ENCODE results near the gene LAS1L.

DNA sequence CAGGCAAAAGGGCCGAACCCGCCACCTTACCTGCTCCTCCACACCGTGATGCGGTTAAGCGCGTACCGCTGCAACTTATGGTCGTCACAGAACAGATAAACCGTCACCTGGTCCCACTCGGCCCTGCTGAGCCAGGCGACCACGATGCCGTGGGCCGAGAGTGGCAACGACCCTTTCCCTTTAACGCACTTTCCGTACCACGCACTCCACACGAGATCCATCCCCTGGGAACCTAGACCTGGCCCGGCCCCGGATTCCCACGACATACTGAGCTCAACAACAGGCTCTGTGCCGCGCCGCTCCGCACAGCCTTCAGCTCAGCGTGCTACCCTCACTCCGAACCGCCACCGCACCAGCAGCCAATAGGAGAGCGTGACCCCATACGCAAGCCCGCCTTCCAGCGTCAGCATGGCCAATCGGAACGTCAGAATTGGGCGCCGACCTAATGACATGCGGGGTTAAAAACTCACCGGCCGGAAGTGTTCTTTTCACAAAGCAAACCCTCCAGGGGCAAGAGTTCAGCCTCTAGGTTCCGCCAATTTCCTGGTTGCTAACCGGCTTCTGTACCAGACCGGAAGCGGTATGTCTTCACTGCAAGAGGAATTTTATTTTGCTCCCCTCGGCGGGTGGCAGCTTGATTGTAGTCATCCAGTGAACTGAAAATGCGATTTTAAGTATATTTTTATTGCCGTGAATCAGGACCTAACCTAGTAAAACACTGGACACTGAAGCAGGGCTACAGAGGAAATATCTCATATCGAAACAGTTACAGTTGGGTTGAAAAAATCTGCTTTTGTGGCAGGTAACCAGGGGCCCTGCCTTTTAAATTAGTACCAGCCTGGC lies at the start of gene LAS1L:
- TF ChIP-seq POLR2A (IDR thresholded peaks at IDR 0.05): no peak
- TF ChIP-seq, protein P1, sequence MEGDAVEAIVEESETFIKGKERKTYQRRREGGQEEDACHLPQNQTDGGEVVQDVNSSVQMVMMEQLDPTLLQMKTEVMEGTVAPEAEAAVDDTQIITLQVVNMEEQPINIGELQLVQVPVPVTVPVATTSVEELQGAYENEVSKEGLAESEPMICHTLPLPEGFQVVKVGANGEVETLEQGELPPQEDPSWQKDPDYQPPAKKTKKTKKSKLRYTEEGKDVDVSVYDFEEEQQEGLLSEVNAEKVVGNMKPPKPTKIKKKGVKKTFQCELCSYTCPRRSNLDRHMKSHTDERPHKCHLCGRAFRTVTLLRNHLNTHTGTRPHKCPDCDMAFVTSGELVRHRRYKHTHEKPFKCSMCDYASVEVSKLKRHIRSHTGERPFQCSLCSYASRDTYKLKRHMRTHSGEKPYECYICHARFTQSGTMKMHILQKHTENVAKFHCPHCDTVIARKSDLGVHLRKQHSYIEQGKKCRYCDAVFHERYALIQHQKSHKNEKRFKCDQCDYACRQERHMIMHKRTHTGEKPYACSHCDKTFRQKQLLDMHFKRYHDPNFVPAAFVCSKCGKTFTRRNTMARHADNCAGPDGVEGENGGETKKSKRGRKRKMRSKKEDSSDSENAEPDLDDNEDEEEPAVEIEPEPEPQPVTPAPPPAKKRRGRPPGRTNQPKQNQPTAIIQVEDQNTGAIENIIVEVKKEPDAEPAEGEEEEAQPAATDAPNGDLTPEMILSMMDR (IDR thresholded peaks at IDR 0.05): no peak
